ENCODE measurements around the gene MARCHF2. TPM values are rescaled to one million over a fixed set of nuclear protein-coding genes. Genes with fewer than 3 reads are reported as not detected.

MARCHF2 gene
- total and polyA plus RNA-seq, 9 of the 15 experiments (the other 6 are each of a cell fraction or from before 2014, with no cell fraction given), result 0.39 to 6.4 (median 2.2) TPM

- Histone ChIP-seq H3K9ac (ENCODE audit: insufficient read depth in 1 of 2, low read depth in 2 of 2, low read length in 2 of 2) (no peak overlapping the region), H3K4me1 (replicated peaks in 1 of 2; ENCODE audit: control insufficient read depth in 2 of 2, insufficient read depth in 2 of 2, low read length in 2 of 2) (peaks cover 0 to 16% of the 10 kb centered on the region in 2 experiments; a peak in 2 of 5 replicates), H3K4me3 (no peak overlapping the region), H2AFZ (ENCODE audit: low read depth, low read length) (no peak overlapping the region), H3K27me3 (ENCODE audit: control insufficient read depth in 2 of 2, insufficient read depth in 2 of 2, low read length in 2 of 2) (peaks cover 0 to under 1% of the 10 kb centered on the region in 2 experiments; a peak in 1 of 5 replicates), H3K9me3 (replicated peaks; ENCODE audit: control insufficient read depth, insufficient read depth, low read depth, low read length) (no peaks in the 10 kb centered on the region), H3K9me1 (ENCODE audit: control insufficient read depth, insufficient read depth, low read length) (no peaks in the 10 kb centered on the region), H3K36me3 (ENCODE audit: control insufficient read depth, insufficient read depth, low read length) (peaks cover 57% of the 10 kb centered on the region), H4K20me1 (replicated peaks; ENCODE audit: control insufficient read depth, insufficient read depth, low read length) (0 out of 2 replicates have a peak, but pooled peaks cover 4% of the 10 kb centered on the region), H3K4me2 (ENCODE audit: insufficient read depth, low read length) (no peak overlapping the region), H3K79me2 (ENCODE audit: control insufficient read depth, insufficient read depth, low read length) (no peaks in the 10 kb centered on the region), H3K27ac (ENCODE audit: extremely low read depth, low read depth, low read length) (no peak overlapping the region)
- ChIA-PET CTCF (ENCODE audit: low intra/inter-chr PET ratio) (no interaction called here), POLR2A (no interaction called here)
- TF ChIP-seq TAF9B (IDR thresholded peaks at IDR 0.05; ENCODE audit: partially characterized antibody) (no peak), ZNF766 (CRISPR knock-in tag; conservative IDR thresholded peaks at IDR 0.05) (no peak), SIX5 (IDR thresholded peaks at IDR 0.05; ENCODE audit: borderline replicate concordance in 1 of 2, insufficient read depth in 1 of 2, low read depth in 1 of 2, low read length in 2 of 2) (no peak), XRCC4 (IDR thresholded peaks at IDR 0.05; ENCODE audit: extremely low read depth, insufficient read depth, insufficient read length) (no peak), NR0B1 (IDR thresholded peaks at IDR 0.05; ENCODE audit: partially characterized antibody) (no peak), ZBTB8A (IDR thresholded peaks at IDR 0.05; ENCODE audit: partially characterized antibody) (no peak), PATZ1 (CRISPR knock-in tag; IDR thresholded peaks at IDR 0.05; ENCODE audit: borderline replicate concordance) (no peak), ZNF592 (IDR thresholded peaks at IDR 0.05) (no peak), RNF2 (IDR thresholded peaks at IDR 0.05) (no peak), KLF6 (CRISPR knock-in tag; IDR thresholded peaks at IDR 0.05; ENCODE audit: borderline replicate concordance) (no peak), XRCC3 (IDR thresholded peaks at IDR 0.05) (no peak), PPARD (CRISPR knock-in tag; IDR thresholded peaks at IDR 0.05) (no peak), ZBTB43 (CRISPR knock-in tag; IDR thresholded peaks at IDR 0.05) (no peak)
- BruUV-seq (replicated peaks), result no TSS peak
- DNase-seq (ENCODE audit: extremely low read depth in 1 of 4, low spot score in 3 of 4), result no peak
- in situ Hi-C loops (cut with MboI), result no loop called here
- ATAC-seq, result no peak
- 84% methylated on average over 15 of the region's 15 CpGs for WGBS (ENCODE audit: insufficient coverage, low coverage, missing lambda C conversion rate)
- intact Hi-C loops (cut with micrococcal nuclease), result no loop called here
- FAIRE-seq, result no peak
These were observed 75.3 kb downstream of the MARCHF2 start for GRCh38 chr19:8488365-8488764.
